ENCODE data around the gene MAML1. TPM values are rescaled to one million over a fixed set of nuclear protein-coding genes. Genes with fewer than 3 reads are reported as not detected.

The MAML1 gene
- total and polyA plus RNA-seq, 2 donors (not counting 1 experiment from before 2014, with no cell fraction given), result 12.0 to 50.6 TPM

DNA sequence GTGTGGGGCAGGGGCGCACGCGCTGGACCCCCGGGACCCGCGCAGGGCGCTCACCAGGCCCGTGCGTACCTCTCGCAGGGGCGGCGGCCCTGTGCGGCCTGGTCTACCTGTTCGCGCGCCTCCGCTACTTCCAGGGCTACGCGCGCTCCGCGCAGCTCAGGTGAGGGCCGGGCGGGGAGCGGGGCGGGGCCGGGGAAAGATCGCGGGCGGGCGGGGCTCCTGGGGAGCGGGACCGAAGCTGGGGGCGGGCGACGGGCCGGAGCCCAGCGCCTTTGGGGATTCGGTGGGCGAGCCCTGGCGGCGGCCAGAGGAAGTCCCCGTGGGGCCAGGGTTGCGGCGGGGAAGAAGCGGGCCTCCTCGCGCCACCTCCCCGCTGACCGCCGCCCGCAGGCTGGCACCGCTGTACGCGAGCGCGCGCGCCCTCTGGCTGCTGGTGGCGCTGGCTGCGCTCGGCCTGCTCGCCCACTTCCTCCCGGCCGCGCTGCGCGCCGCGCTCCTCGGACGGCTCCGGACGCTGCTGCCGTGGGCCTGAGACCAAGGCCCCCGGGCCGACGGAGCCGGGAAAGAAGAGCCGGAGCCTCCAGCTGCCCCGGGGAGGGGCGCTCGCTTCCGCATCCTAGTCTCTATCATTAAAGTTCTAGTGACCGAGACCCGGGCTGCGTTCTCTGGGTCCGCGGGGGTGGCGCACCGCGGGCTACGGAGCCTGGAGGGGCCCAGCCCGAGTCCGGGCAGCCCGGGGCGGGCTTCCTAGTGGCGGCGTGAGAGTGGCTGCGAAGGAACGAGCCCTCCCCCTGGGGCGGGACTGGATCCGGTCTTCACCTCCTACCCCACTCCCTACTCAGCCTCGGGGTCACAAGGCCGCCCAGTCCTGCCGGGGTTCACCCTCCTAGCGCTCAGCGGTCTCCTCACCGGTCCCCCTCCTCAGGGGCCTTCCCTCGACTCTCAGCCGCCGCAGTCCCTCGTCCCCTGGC lies 63.5 kb downstream of the MAML1 start:
- ATAC-seq (ENCODE audit: low read depth), result peak; percentile 79
- H3K4me3 ChIP-seq (ENCODE audit: control extremely low read depth in 1 of 5, extremely low read depth in 1 of 5, insufficient read depth in 1 of 5, low read depth in 2 of 5, low read length in 4 of 5), result peak overlapping the region; percentile 5 to 68 (median 63)
- H2AFZ ChIP-seq (ENCODE audit: insufficient read depth, low read depth, low read length, poor library complexity, severe bottlenecking), result peak overlapping the region; percentile 72
- peaks cover 29% of the 10 kb centered on the region for H3K4me1 Mint-ChIP-seq
- H3K9me3 Mint-ChIP-seq (ENCODE audit: insufficient read depth), result no peaks in the 10 kb centered on the region
- DNase-seq, result peak; percentile 86
- TF ChIP-seq EZH2 (IDR thresholded peaks at IDR 0.05; ENCODE audit: borderline replicate concordance, insufficient read depth, low read depth, low read length, poor library complexity, severe bottlenecking), result no peak
- TF ChIP-seq, protein P1, sequence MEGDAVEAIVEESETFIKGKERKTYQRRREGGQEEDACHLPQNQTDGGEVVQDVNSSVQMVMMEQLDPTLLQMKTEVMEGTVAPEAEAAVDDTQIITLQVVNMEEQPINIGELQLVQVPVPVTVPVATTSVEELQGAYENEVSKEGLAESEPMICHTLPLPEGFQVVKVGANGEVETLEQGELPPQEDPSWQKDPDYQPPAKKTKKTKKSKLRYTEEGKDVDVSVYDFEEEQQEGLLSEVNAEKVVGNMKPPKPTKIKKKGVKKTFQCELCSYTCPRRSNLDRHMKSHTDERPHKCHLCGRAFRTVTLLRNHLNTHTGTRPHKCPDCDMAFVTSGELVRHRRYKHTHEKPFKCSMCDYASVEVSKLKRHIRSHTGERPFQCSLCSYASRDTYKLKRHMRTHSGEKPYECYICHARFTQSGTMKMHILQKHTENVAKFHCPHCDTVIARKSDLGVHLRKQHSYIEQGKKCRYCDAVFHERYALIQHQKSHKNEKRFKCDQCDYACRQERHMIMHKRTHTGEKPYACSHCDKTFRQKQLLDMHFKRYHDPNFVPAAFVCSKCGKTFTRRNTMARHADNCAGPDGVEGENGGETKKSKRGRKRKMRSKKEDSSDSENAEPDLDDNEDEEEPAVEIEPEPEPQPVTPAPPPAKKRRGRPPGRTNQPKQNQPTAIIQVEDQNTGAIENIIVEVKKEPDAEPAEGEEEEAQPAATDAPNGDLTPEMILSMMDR (IDR thresholded peaks at IDR 0.05), result peak; percentile 75
- peak overlapping the region; percentile 74 for H3K9ac ChIP-seq (ENCODE audit: low read length)
- H3K4me3 Mint-ChIP-seq, result peak overlapping the region; percentile 70
- ChIA-PET POLR2A (interaction anchor here (0.5 to 2.7 kb wide), 6 partner anchors 10 to 173 kb away, joined by 3 to 8 read pairs (median 6); partner anchors contain the start of gene HNRNPH1), CTCF (interaction anchor here (0.9 to 2.2 kb wide), 9 partner anchors 15 to 179 kb away, joined by 3 to 17 read pairs (median 4); partner anchors contain the start of genes HNRNPH1 and MAML1)
- peak overlapping the region; percentile 90 for H3K4me2 ChIP-seq (replicated peaks; ENCODE audit: low read depth, low read length, poor library complexity, severe bottlenecking)
- H3K27me3 Mint-ChIP-seq, result no peaks in the 10 kb centered on the region
- peaks cover 0 to 29% of the 10 kb centered on the region in 2 experiments for H3K36me3 ChIP-seq (replicated peaks in 1 of 2; ENCODE audit: control extremely low read depth in 1 of 2, control insufficient read depth in 1 of 2, extremely low read depth in 1 of 2, insufficient read depth in 2 of 2, low read length in 1 of 2)
- WGBS (ENCODE audit: insufficient coverage), result 3% methylated on average over 113 of the region's 113 CpGs
- peaks cover 9% of the 10 kb centered on the region for H3K79me2 ChIP-seq (ENCODE audit: control insufficient read depth, insufficient read depth, low read length)
- no peaks in the 10 kb centered on the region for H3K27me3 ChIP-seq (replicated peaks in 1 of 4; ENCODE audit: control extremely low read depth in 1 of 4, control insufficient read depth in 3 of 4, insufficient read depth in 4 of 4, low read length in 3 of 4)
- H3K27ac Mint-ChIP-seq, result peak overlapping the region; percentile 70
- H3K4me1 ChIP-seq (ENCODE audit: control insufficient read depth in 2 of 2, insufficient read depth in 2 of 2, low read length in 2 of 2), result peaks cover 28 to 32% of the 10 kb centered on the region in 2 donors
- H4K20me1 ChIP-seq (ENCODE audit: control insufficient read depth, insufficient read depth, low read length, poor library complexity, severe bottlenecking), result peaks cover 17% of the 10 kb centered on the region
- intact Hi-C loops (cut with micrococcal nuclease), result loop anchor here (1.0 to 2.0 kb wide), 4 partner anchors 33 to 173 kb away; partner anchors contain the start of genes CANX, HNRNPH1 and MAML1
- peak overlapping the region; percentile 41 to 66 for H3K27ac ChIP-seq (ENCODE audit: low read length in 2 of 2)
- no peaks in the 10 kb centered on the region for H3K9me3 ChIP-seq (ENCODE audit: control extremely low read depth in 1 of 3, control insufficient read depth in 2 of 3, insufficient read depth in 1 of 3, low read length in 2 of 3)

Data from B cell (primary cell).